ENCODE measurements around the gene TOX2.
"Not testable (repeated sequence)": the region's sequence is repeated elsewhere in the genome, so short reads cannot be mapped to it uniquely, and the experiment has no call there.

TOX2 gene

GRCh38 chr20:44032583-44033331, 118.1 kb downstream of the TOX2 start:
- DNase-seq (peak; percentile 1), ATAC-seq (no peak)

DNA sequence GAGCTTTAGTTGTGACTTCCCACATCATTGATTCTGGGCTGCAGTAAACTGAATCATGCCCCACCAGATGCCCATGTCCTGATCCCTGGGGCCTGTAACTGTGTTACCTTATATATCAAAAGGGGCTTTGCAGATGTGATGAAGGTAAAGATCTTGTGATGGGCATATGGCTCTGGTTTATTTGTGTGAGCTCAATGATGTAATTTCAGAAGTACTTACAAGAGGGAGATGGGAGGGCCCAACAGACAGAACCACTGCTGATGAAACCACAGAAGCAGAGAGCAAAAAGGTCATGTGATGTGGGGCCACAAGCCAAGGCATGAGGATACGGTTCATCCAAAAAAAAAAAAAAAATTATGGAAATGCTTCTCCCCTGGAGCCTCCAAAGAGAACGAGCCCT, 118.7 kb downstream of the TOX2 start:
- peak; percentile 1 for DNase-seq
- ATAC-seq, result no peak

GRCh38 chr20:44033873-44034272, 119.2 kb downstream of the TOX2 start:
- DNase-seq (peak; percentile 1), ATAC-seq (no peak)

DNA sequence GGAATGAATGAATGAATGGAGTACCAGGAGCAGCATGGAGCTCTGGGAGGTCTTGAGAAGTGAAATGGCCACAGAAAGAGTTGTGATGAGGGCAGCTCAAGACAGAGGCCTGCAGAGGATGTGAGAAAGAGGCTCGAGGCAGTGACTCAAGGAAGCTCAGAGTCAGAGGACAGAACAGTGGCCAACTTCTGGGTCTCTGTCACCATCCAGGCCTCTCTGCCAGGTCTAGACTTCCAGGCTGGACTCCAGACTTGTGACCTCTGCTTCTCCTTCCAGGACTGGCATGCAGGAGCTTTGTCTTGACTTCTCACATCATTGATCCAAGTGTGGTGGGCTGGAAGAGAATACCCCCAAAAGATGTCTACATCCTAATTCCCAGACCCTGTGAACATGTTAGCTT, 119.8 kb downstream of the TOX2 start:
- ATAC-seq, result no peak
- DNase-seq, result peak; percentile 1

GRCh38 chr20:44034965-44035635, 120.4 kb downstream of the TOX2 start:
- no peak for ATAC-seq
- peak; percentile 1 for DNase-seq

- ATAC-seq (no peak), DNase-seq (peak; percentile 1)
Measured at GRCh38 chr20:44035924-44036323, 121.3 kb downstream of the TOX2 start.

DNA sequence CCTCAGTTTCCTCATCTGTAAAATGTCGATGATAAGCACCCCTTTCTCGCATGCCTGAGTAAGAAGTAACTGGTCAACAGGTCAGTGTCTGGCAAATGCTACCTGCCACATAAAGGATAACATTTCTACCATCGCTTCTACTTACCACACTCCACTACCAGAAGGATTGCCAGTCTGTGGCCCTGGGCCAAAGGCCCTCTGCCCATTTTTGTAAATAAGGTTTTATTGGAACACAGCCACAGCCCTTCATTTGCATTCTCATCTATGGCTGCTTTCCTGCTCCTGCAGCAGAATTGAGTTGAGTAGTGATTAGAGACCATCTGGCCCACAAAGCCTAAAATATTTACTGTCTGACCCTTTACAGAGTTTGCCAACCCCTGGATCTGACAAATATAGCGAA, 121.8 kb downstream of the TOX2 start:
- ATAC-seq, result no peak
- no peak for DNase-seq

- DNase-seq (no peak), ATAC-seq (no peak)
Measured at GRCh38 chr20:44038681-44039123, 124.0 kb downstream of the TOX2 start.

- DNase-seq, result peak; percentile 1
- ATAC-seq, result no peak
Measured at GRCh38 chr20:44039147-44039546, 124.5 kb downstream of the TOX2 start.

- no peak for ATAC-seq
- DNase-seq, result peak; percentile 1
Measured at GRCh38 chr20:44039741-44040140, 125.1 kb downstream of the TOX2 start.

DNA sequence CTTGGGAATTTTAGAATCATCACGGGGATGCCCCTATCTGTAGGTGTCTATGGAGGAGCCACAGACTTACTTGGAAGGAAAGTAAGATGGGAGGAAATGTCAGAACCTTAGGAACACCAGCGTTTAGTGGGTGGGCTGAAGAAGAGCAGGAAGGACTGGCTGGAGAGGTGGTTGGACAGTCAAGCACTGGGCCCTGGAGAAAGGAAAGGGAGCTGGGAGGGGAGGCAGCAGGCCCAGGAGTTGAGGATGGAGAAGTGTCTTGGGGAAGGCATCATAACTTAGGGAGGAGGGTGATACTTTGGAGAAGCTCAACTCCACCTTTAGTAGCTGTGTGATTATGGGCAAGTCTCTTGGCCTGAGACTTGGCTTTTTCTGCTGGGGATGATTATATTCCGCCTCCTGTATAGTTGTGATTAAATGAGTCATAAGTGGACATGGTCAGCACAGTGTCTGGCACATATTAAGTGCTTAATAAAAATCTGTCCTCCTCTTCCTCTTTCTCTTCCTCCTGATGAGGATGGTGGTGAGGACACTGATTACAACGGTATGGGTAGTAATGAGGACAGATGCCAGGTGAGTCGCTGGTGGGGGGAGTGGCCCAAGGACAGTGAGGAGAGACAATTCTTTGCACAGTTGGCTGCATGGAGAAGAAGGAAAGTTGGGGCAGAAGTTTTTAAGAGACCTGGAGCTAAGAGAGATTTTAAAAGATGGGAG, 125.7 kb downstream of the TOX2 start:
- ATAC-seq, result no peak

DNA sequence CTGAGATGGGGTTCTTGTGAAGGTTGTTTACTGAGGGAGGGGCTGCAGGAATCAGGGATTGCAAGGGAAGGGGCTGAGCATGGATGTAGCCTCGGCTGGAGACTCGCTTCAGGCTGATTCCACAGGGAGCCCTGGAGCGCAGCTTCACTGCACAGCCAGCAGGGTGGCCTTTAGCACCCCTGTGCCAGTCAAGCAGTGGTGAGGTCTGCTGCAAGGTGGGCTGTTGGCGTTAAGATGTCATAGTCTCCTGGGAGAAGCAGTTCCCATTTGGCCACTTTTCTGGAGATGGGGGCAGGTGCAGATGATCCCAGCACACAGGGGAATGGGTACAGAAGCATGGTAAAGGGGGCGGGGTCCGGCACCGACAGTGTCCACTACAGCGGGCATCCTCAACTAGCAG, 126.3 kb downstream of the TOX2 start:
- ATAC-seq (no peak), DNase-seq (peak; percentile 1)

More for the DNA sequence above, 125.7 kb downstream of the TOX2 start:
- DNase-seq, result no peak

GRCh38 chr20:44044712-44045111, 130.1 kb downstream of the TOX2 start:
- not testable (repeated sequence) for ATAC-seq, DNase-seq

DNA sequence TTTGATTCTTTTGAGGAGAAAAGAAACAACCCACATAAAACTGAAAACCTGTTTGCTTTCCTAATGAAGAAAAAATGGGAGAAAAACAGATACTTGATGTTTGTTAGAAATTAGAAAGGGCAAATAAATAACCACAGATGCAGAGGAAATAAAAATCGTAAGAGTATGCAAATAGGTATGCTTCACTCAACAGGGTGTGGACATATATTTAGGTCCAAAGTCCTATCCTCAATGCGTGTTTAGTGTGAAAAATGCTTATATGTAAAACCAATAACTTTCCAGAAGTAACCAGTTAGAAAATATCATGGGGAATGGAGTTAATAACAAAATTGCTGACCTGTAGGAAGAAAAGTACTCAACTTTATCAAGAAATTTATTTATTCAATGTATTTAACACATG, 135.7 kb downstream of the TOX2 start:
- ATAC-seq (no peak), DNase-seq (no peak)

- DNase-seq (peak; percentile 1), ATAC-seq (no peak)
Measured at GRCh38 chr20:44050925-44051660, 136.4 kb downstream of the TOX2 start.

DNA sequence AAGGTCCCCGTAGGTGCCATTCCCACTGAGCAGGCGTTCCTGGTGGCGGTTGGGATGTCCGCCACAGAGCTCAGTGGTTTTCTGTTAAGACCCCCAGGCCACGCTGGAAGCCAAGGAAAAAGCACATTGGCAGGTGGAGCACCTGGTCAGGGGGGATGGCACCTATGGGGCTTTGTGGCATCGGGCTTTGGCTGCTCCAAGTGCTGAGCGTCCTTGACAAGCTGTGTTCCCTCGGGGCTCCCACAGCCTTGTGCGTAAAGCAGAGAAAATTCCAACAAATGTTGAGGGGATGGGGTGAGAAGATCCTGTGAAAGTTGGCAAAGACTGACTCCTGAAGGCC, 137.0 kb downstream of the TOX2 start:
- DNase-seq, result no peak
- no peak for ATAC-seq

DNA sequence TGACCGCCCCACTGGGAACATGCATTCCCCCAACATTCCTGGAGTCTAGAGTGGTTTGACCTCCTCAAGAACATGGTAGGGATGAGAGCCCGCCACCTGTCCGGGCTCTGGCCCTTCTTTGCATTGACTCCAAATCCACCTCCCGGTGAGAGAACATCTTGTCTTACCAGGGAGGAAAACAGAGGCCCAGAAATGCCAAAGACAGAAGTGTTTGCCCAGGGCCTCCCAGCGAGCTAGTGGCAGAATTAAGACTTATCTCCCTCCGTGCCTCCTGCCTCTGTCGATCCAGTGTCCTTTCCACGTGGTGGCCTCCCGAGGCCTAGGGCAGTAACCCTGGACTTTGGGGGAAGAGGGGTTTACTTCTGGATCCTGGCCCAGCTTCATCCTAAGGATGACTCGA, 137.5 kb downstream of the TOX2 start:
- DNase-seq (peak; percentile 0), ATAC-seq (no peak)

DNA sequence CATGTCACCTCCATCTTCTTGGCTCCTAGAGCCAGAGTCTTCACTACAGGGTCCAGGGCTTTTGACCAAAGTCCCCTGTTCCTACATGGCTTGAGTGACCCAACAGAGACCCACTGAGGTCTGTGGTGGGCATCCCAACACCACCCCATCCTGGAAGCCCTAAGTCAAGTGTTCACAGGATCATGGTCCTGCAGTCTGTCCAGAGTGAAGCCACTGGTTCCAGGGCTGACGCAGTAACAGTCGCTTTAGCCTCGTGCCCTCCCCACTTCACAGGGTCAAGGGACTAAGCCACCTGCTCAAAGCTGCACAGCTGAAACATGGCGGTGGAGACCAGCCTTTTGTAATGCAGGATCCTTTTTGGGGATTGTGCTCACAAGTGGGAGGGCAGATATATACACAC, 138.4 kb downstream of the TOX2 start:
- DNase-seq (no peak), ATAC-seq (no peak)

DNA sequence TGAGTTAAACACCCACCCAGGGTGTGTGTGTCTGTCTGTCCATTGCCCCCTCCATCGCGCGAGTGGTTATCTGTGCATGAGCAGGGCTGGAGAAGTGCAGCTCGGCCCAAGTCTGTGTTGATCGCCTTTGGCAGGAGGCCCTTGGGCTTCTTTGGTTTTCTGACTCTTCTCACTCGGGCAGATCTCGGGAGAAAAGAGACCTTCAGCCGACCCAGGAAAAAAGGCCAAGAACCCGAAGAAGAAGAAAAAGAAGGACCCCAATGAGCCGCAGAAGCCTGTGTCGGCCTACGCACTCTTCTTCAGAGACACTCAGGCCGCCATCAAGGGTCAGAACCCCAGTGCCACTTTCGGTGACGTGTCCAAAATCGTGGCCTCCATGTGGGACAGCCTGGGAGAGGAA, 139.5 kb downstream of the TOX2 start:
- DNase-seq, result no peak
- no peak for ATAC-seq

- ATAC-seq (no peak), DNase-seq (no peak)
Measured at GRCh38 chr20:44054849-44055248, 140.2 kb downstream of the TOX2 start.

DNA sequence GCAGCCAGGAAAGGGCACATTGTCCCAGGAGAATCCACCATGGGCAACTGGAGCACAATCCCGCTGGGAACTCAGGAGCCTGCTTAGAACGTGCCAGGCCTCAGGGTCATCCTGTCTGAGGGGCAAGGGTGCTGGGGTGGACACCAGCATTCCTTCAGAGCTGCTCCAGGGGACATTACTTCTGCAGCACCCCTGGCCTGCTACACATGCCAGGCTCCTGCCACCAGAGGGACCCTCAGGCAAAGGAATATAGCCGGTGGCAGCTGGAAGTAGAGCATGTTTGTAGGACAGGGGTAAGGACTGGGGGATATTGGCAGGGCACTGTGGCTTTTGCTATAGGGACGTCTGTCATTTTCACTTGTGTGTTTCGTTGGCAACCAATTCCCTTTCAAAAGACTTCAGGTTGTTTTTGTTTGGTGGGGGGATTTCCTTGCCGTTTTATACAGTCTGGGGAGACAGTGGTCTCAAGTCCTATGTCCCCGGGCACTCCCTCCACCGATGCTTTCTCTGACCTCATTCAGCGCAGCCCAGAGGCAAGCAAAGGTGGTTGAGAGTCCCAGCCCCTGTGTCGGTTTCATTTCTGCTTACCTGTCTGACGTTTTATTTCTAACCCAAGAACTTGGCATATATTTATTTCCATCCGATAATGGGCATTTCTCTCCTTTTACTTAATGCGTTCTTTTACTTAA, 141.5 kb downstream of the TOX2 start:
- DNase-seq, result peak; percentile 59

More for the DNA sequence above, 141.5 kb downstream of the TOX2 start:
- ATAC-seq, result peak; percentile 79
